ENCODE measurements around the gene ZNF200.

GRCh38 chr16:3212567-3212966 lies 22.4 kb downstream of the ZNF200 start:
- no peak for TF ChIP-seq CTCF (IDR thresholded peaks at IDR 0.05; ENCODE audit: borderline replicate concordance, extremely low read depth, low read length, poor library complexity, severe bottlenecking)
- TF ChIP-seq EZH2 (IDR thresholded peaks at IDR 0.05; ENCODE audit: borderline replicate concordance, low read depth, low read length, severe bottlenecking), result no peak
